NCI-H460 (cell line): ENCODE measurements around the gene MED16. TPM values are rescaled to one million over a fixed set of nuclear protein-coding genes. Genes with fewer than 3 reads are reported as not detected.
"Not testable (repeated sequence)": the region's sequence is repeated elsewhere in the genome, so short reads cannot be mapped to it uniquely, and the experiment has no call there.

Experiments
- DNase-seq: peaks from one replicate; pipeline ENCODE4 v3.0.0-alpha.2; 2016; ENCODE audit warnings: low read depth; ENCODE audit errors: extremely low read depth
- total RNA-seq: library from RNA; depleted of rRNA; stranded (reverse); fragments of >200 nt; shearing (Covaris generic); gene quantifications from 2 replicates; pipeline ENCODE4 v1.2.3, GENCODE V29; 2014

MED16 gene
- total RNA-seq, 1 experiment from 2014 or later, result 10.3 TPM

GRCh38 chr19:891421-892200, 1.4 kb downstream of the MED16 start:
- DNase-seq, result not testable (repeated sequence)

GRCh38 chr19:890831-891230, 2.2 kb downstream of the MED16 start:
- no peak for DNase-seq

GRCh38 chr19:889662-890295, 3.2 kb downstream of the MED16 start:
- no peak for DNase-seq

GRCh38 chr19:888581-889385, 4.2 kb downstream of the MED16 start:
- DNase-seq, result no peak

- DNase-seq, result no peak
Observed at GRCh38 chr19:887599-887998, 5.4 kb downstream of the MED16 start.

GRCh38 chr19:887072-887471, 5.9 kb downstream of the MED16 start:
- DNase-seq, result no peak

GRCh38 chr19:885536-886224, 7.3 kb downstream of the MED16 start:
- no peak for DNase-seq

GRCh38 chr19:884420-885211, 8.4 kb downstream of the MED16 start:
- DNase-seq, result no peak

GRCh38 chr19:883661-884211, 9.3 kb downstream of the MED16 start:
- no peak for DNase-seq

GRCh38 chr19:882871-883497, 10.0 kb downstream of the MED16 start:
- no peak for DNase-seq

- DNase-seq, result no peak
Observed at GRCh38 chr19:881385-882071, 11.5 kb downstream of the MED16 start.

- no peak for DNase-seq
Observed at GRCh38 chr19:879711-880438, 13.1 kb downstream of the MED16 start.

- DNase-seq, result not testable (repeated sequence)
Observed at GRCh38 chr19:878751-879561, 14.0 kb downstream of the MED16 start.

- not testable (repeated sequence) for DNase-seq
Observed at GRCh38 chr19:877992-878660, 14.9 kb downstream of the MED16 start.

GRCh38 chr19:876780-877314, 16.1 kb downstream of the MED16 start:
- DNase-seq, result no peak

GRCh38 chr19:876089-876488, 16.9 kb downstream of the MED16 start:
- DNase-seq, result no peak
